H1 (cell line): ENCODE data around the gene KLHL33. TPM values are rescaled to one million over a fixed set of nuclear protein-coding genes. Genes with fewer than 3 reads are reported as not detected.

Experiments used
- CTCF ChIA-PET: fragments of 300-600 bp; sonication (Branson Sonifier 250); formaldehyde crosslinking; loops from one replicate; lab custom pipeline; 2021; ENCODE audit not compliant: partially characterized antibody; lab: Charles Lee
- POLR2A ChIA-PET: fragments of 300-600 bp; sonication (Branson Sonifier 250); formaldehyde crosslinking; loops from one replicate; lab custom pipeline; 2021; ENCODE audit warnings: inconsistent platforms; ENCODE audit not compliant: partially characterized antibody; lab: Charles Lee
- DNase-seq, 2 experiments: peaks; one replicate each; pipeline versions ENCODE4 v3.0.0 to v3.0.0-alpha.2; 2010 to 2022; ENCODE audit warnings: low spot score in 2 of 2, low read depth in 1 of 2, mixed read lengths in 1 of 2
- FAIRE-seq: peaks from 2 replicates; lab custom pipeline; 2011; peaks lifted over from hg19 to GRCh38; lab: Jason Lieb, UNC
- H2AFZ ChIP-seq: 2 replicates; pipeline ENCODE4 v1.8.1; 2012; ENCODE audit warnings: low read length, inconsistent platforms
- H2AK5ac ChIP-seq: 2 replicates; pipeline ENCODE4 v1.6.1; 2013; ENCODE audit warnings: low read depth, low read length
- H2BK120ac ChIP-seq: replicated peaks from 2 replicates; pipeline ENCODE3; 2013; ENCODE audit warnings: low read depth, low read length, inconsistent platforms
- H2BK12ac ChIP-seq: 2 replicates; pipeline ENCODE4 v1.6.1; 2013; ENCODE audit warnings: low read depth, low read length
- H2BK15ac ChIP-seq: 2 replicates; pipeline ENCODE4 v1.6.1; 2013; ENCODE audit warnings: low read length
- H2BK20ac ChIP-seq: 2 replicates; pipeline ENCODE4 v1.6.1; 2013; ENCODE audit warnings: low read length
- H2BK5ac ChIP-seq: 2 replicates; pipeline ENCODE4 v1.6.1; 2013; ENCODE audit warnings: low read depth, low read length
- H3K14ac ChIP-seq: 2 replicates; pipeline ENCODE4 v1.6.1; 2013; ENCODE audit warnings: inconsistent platforms; ENCODE audit not compliant: insufficient read length
- H3K18ac ChIP-seq: 2 replicates; pipeline ENCODE4 v1.6.1; 2013; ENCODE audit warnings: low read length; ENCODE audit errors: extremely low read depth
- H3K23ac ChIP-seq: 2 replicates; pipeline ENCODE4 v1.6.1; 2013; ENCODE audit warnings: inconsistent platforms; ENCODE audit not compliant: insufficient read length
- H3K23me2 ChIP-seq: 2 replicates; pipeline ENCODE4 v1.6.1; 2013; ENCODE audit warnings: low read depth, low read length
- H3K27ac ChIP-seq: 2 replicates; pipeline ENCODE4 v1.6.1; 2011; ENCODE audit warnings: low read depth, low read length, inconsistent platforms
- H3K27me3 ChIP-seq, 4 experiments: replicated peaks in 1 of 4; 1 replicate in 1 of 4; 2 replicates in 3 of 4; pipeline versions ENCODE4 v1.6.1 to v1.8.1; 2011 to 2013; ENCODE audit warnings: low read length in 3 of 4, mild to moderate bottlenecking in 3 of 4, inconsistent platforms in 2 of 4, mixed read lengths in 2 of 4, moderate library complexity in 1 of 4; ENCODE audit not compliant: control insufficient read depth in 3 of 4, insufficient read depth in 3 of 4; ENCODE audit errors: extremely low read depth in 1 of 4
- H3K36me3 ChIP-seq, 4 experiments: 2 replicates each; pipeline versions ENCODE4 v1.6.1 to v1.8.1; 2011 to 2013; ENCODE audit warnings: mild to moderate bottlenecking in 4 of 4, low read length in 3 of 4, moderate library complexity in 2 of 4, control low read depth in 1 of 4, inconsistent platforms in 1 of 4; ENCODE audit not compliant: insufficient read depth in 4 of 4, control insufficient read depth in 2 of 4
- H3K4ac ChIP-seq: replicated peaks from 2 replicates; pipeline ENCODE3; 2013; ENCODE audit warnings: low read length, low read depth, mixed read lengths, inconsistent platforms; ENCODE audit not compliant: insufficient read length
- H3K4me1 ChIP-seq, 4 experiments: replicated peaks in 1 of 4; 1 replicate in 1 of 4; 2 replicates in 3 of 4; pipeline versions ENCODE4 v1.6.1 to v1.8.1; 2011 to 2013; ENCODE audit warnings: low read length in 3 of 4, inconsistent platforms in 2 of 4, mixed read lengths in 1 of 4; ENCODE audit not compliant: insufficient read depth in 4 of 4, control insufficient read depth in 3 of 4
- H3K4me2 ChIP-seq, 2 experiments: 2 replicates each; pipeline versions ENCODE4 v1.6.1 to v1.8.1; 2011 to 2013; ENCODE audit warnings: low read depth in 2 of 2, low read length in 2 of 2, control low read depth in 1 of 2, inconsistent platforms in 1 of 2, mild to moderate bottlenecking in 1 of 2; ENCODE audit not compliant: insufficient read depth in 1 of 2
- H3K4me3 ChIP-seq, 4 experiments: fragments of 200-600, 300-600 bp in 1 of 4; sonication (generic), shearing (Covaris generic), sonication (Bioruptor Twin) in 1 of 4; 2 replicates each; pipeline versions ENCODE4 v1.5.1 to v1.8.1; 2011 to 2016; ENCODE audit warnings: low read length in 4 of 4, low read depth in 3 of 4, control low read depth in 2 of 4, inconsistent platforms in 2 of 4, mild to moderate bottlenecking in 2 of 4, mixed read lengths in 1 of 4, moderate library complexity in 1 of 4; ENCODE audit not compliant: insufficient read depth in 2 of 4; ENCODE audit errors: extremely low read depth in 1 of 4
- H3K56ac ChIP-seq: replicated peaks from 2 replicates; pipeline ENCODE3; 2013; ENCODE audit warnings: low read depth, mild to moderate bottlenecking, mixed read lengths, low read length, inconsistent platforms; ENCODE audit not compliant: insufficient read length
- H3K79me1 ChIP-seq: 2 replicates; pipeline ENCODE4 v1.6.1; 2013; ENCODE audit warnings: low read depth, low read length, control low read depth
- H3K79me2 ChIP-seq, 2 experiments: 2 replicates each; pipeline versions ENCODE4 v1.6.1 to v1.8.1; 2012 to 2013; ENCODE audit warnings: low read length in 2 of 2, mild to moderate bottlenecking in 2 of 2, inconsistent platforms in 1 of 2; ENCODE audit not compliant: insufficient read depth in 2 of 2, control insufficient read depth in 1 of 2
- H3K9ac ChIP-seq, 4 experiments: replicated peaks in 1 of 4; 1 replicate in 1 of 4; 2 replicates in 3 of 4; pipeline versions ENCODE4 v1.6.1 to v1.8.1; 2011 to 2013; ENCODE audit warnings: low read depth in 3 of 4, low read length in 3 of 4, control low read depth in 2 of 4, mild to moderate bottlenecking in 2 of 4, moderate library complexity in 2 of 4, inconsistent platforms in 1 of 4; ENCODE audit errors: extremely low read depth in 1 of 4
- H3K9me3 ChIP-seq, 2 experiments: 2 replicates each; pipeline versions ENCODE4 v1.6.1 to v1.8.1; 2012 to 2013; ENCODE audit warnings: mild to moderate bottlenecking in 2 of 2, moderate library complexity in 2 of 2, control low read depth in 1 of 2, inconsistent platforms in 1 of 2, low read depth in 1 of 2, low read length in 1 of 2, mixed read lengths in 1 of 2; ENCODE audit not compliant: insufficient read depth in 2 of 2
- H4K20me1 ChIP-seq, 2 experiments: replicated peaks in 1 of 2; 2 replicates each; pipeline versions ENCODE3 to v1.8.1; 2011 to 2013; ENCODE audit warnings: inconsistent platforms in 2 of 2, low read length in 2 of 2, mild to moderate bottlenecking in 1 of 2; ENCODE audit not compliant: insufficient read depth in 2 of 2, control insufficient read depth in 1 of 2
- H4K5ac ChIP-seq: 2 replicates; pipeline ENCODE4 v1.6.1; 2013; ENCODE audit warnings: low read length, low read depth, mixed read lengths, inconsistent platforms; ENCODE audit not compliant: insufficient read length
- H4K8ac ChIP-seq: 2 replicates; pipeline ENCODE4 v1.8.0; 2013; ENCODE audit warnings: mild to moderate bottlenecking, moderate library complexity, low read length, inconsistent platforms; ENCODE audit not compliant: insufficient read depth; ENCODE audit errors: extremely low read depth
- H4K91ac ChIP-seq: replicated peaks from 2 replicates; pipeline ENCODE3; 2013; ENCODE audit warnings: low read length, mixed read lengths, inconsistent platforms; ENCODE audit not compliant: insufficient read length
- CBX5 ChIP-seq: fragments of 300-800, 300-1000 bp; sonication (generic); IDR thresholded peaks from 2 replicates; pipeline ENCODE4 v1.7.1; 2016; ENCODE audit warnings: antibody characterized with exemption, low read length, low read depth
- CHD1 ChIP-seq: IDR thresholded peaks from 2 replicates; pipeline ENCODE4 v1.6.1; 2012; ENCODE audit warnings: low read depth, low read length, improper control_type of control experiment
- FOSL1 ChIP-seq: IDR thresholded peaks from 2 replicates; pipeline ENCODE4 v1.6.1; 2011; ENCODE audit warnings: mild to moderate bottlenecking, low read depth, low read length, moderate library complexity; ENCODE audit not compliant: insufficient read depth
- POLR2AphosphoS5 ChIP-seq: IDR thresholded peaks from 2 replicates; pipeline ENCODE4 v1.6.1; 2011; ENCODE audit warnings: low read depth, low read length
- WGBS, 2 experiments: shearing (Covaris generic) in 1 of 2; methylation state at CpG; one replicate each; pipeline versions ENCODE4 v1.1.6 to v1.1.7; 2013 to 2015; ENCODE audit warnings: low lambda C conversion rate in 2 of 2, mixed read lengths in 2 of 2, inconsistent platforms in 1 of 2, low coverage in 1 of 2, missing lambda C conversion rate in 1 of 2; ENCODE audit not compliant: insufficient replicate concordance in 2 of 2, insufficient coverage in 1 of 2, insufficient read length in 1 of 2; ENCODE audit errors: extremely low coverage in 1 of 2, missing lambda C conversion rate in 1 of 2; 5-methylcytosine and 5-hydroxymethylcytosine counted together
- polyA plus RNA-seq, 7 experiments: library from polyadenylated mRNA; depleted of rRNA in 3 of 7; stranded (reverse) in 5 of 7; unstranded in 2 of 7; fragments of >200 nt in 5 of 7; fragments of 200-250 nt in 2 of 7; gene quantifications; 1 replicate in 5 of 7; 2 replicates in 1 of 7; 4 replicates in 1 of 7; pipeline versions ENCODE4 v1.2.1 to v1.2.3, GENCODE V29; 2011 to 2013; ENCODE audit warnings: missing spikeins in 2 of 7, mixed read lengths in 2 of 7
- total RNA-seq: library from RNA; stranded (reverse); fragmentation: NEBNext Ultra II Directional; extraction: Animal tissue kit (Norgen Biotek cat#: 25700); gene quantifications from 2 replicates; pipeline ENCODE4 v1.2.1, GENCODE V29; 2021
- TF ChIP-seq, protein P1 (sequence below): IDR thresholded peaks from 2 replicates; pipeline ENCODE4 v1.6.1; 2012; ENCODE audit warnings: inconsistent platforms

KLHL33 gene
- total and polyA plus RNA-seq, 2 of the 8 experiments (the other 6 are each of a cell fraction or from before 2014, with no cell fraction given), result 0.11 to 0.17 TPM

- Histone ChIP-seq H3K4me1 (peaks cover 0 to 3% (median 2%) of the 10 kb centered on the region in 4 experiments; a peak in 3 of 7 replicates), H3K27ac (no peak overlapping the region), H3K36me3 (peaks cover 5 to 9% (median 7%) of the 10 kb centered on the region in 4 experiments), H3K4ac (no peak overlapping the region), H3K79me2 (no peaks in the 10 kb centered on the region), H3K27me3 (peaks cover 0 to 5% (median 2%) of the 10 kb centered on the region in 4 experiments; a peak in 4 of 7 replicates), H3K23me2 (no peaks in the 10 kb centered on the region), H3K23ac (no peak overlapping the region), H4K20me1 (no peaks in the 10 kb centered on the region), H2BK5ac (no peak overlapping the region), H2BK15ac (no peak overlapping the region), H2AFZ (no peak overlapping the region), H2BK20ac (no peak overlapping the region), H3K9ac (no peak overlapping the region), H3K79me1 (no peaks in the 10 kb centered on the region), H4K91ac (no peak overlapping the region), H4K5ac (no peak overlapping the region), H3K56ac (no peak overlapping the region), H3K18ac (no peak overlapping the region), H2BK120ac (no peak overlapping the region), H3K9me3 (no peaks in the 10 kb centered on the region), H2BK12ac (no peak overlapping the region), H3K14ac (no peak overlapping the region), H3K4me3 (no peak overlapping the region), H2AK5ac (no peak overlapping the region), H3K4me2 (no peak overlapping the region), H4K8ac (no peak overlapping the region)
- TF ChIP-seq CBX5, result no peak
- TF ChIP-seq POLR2AphosphoS5, result no peak
- TF ChIP-seq, protein P1, sequence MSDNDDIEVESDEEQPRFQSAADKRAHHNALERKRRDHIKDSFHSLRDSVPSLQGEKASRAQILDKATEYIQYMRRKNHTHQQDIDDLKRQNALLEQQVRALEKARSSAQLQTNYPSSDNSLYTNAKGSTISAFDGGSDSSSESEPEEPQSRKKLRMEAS, result no peak
- TF ChIP-seq CHD1, result no peak
- no peak for TF ChIP-seq FOSL1
- POLR2A ChIA-PET, result interaction anchor here (0.7 to 8.2 kb wide), 7 partner anchors 11 to 98 kb away, joined by 3 to 68 read pairs (median 3); partner anchors contain the start of genes APEX1, OSGEP and TEP1
- FAIRE-seq (no peak), DNase-seq (no peak)
- 80% methylated on average over 5 of the region's 5 CpGs; no CpG with 5 or more reads in 1 of the 2 experiments for WGBS, 2 experiments
- CTCF ChIA-PET, result interaction anchor here (0.9 kb wide), 1 partner anchor 172 kb away, joined by 4 read pairs; no protein-coding TSS in a partner anchor
Observed at GRCh38 chr14:20440882-20441281, 4.9 kb upstream of the KLHL33 start.
